EL (cell line): ENCODE results near the gene SLC6A18.
"Not testable (repeated sequence)": the region's sequence is repeated elsewhere in the genome, so short reads cannot be mapped to it uniquely, and the experiment has no call there.

ENCODE experiments used
- DNase-seq: peaks from one replicate; pipeline ENCODE4 v3.0.0-alpha.2; 2016

Gene SLC6A18

DNA sequence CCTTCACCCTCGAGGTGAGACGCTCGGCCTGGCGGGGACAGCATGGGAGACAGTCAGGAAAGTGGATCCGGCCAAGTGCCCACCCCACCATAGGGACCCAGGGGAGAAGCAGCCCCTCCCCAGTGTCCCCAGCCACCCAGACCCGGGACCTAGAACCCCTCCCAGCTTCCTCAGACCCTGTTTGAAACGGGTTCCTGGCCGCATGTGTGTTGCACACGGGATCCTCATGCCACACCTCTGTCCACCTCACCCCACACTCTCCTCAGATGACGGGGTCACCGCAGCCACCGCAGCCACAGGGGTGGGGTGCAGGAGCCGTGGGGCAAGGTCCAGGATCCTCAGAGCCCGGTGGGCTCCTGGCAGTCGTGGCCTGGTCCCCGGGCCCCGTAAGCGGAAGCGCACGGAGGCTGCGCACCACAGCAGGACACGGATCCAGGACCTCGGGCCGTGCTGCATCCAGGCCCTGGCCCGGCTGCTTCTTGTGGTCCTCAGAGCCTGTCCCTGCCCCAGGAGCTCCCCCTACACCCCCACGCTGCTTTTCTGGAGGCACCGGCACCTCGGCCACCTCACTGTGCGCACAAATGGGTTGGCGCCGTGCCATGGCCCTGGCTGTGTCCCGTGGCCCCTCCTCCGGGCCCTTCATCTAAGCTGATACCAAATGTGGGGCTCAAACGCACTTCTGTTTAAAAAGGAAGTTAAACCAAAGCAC lies 54.4 kb downstream of the SLC6A18 start:
- no peak for DNase-seq

DNA sequence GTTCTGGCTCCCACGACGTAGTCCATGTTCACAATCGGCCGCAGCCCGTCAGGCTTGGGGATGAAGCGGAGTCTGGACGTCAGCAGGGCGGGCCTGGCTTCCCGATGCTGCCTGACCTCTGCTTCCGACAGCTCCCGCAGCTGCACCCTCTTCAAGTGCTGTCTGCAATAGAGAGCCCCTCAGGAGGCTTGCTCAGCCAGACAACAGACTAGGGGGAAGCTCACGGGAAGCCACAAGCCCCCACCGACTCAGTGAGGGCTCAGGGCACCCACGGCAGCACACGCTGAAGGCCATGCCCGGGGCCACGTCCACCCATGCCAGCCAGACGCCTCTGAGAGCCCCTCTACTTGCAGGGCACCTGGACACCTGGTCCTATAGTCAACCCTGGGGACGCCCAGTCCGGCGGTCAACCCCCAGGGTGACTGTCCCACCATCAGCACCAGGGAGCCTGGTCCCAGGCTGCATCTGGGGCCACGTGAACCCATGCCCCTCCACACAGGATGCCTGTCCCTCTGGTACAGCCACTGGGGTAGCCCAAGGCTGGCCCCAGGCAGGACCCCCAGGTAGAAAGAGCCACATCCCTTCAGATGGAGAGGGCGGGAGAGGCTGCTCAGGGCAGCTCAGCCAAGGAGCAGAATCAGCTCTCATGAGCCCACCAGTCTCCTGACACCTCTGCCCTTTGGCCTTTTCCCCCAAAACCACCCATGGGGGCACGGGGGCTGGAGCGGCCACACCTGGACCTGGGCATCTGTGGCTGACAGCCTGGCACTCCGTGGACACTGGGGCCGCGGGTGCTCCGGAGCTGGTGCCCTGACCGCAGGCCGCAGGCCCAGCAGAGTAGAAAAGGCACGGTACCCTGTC lies 55.2 kb downstream of the SLC6A18 start:
- peak; percentile 40 for DNase-seq

DNA sequence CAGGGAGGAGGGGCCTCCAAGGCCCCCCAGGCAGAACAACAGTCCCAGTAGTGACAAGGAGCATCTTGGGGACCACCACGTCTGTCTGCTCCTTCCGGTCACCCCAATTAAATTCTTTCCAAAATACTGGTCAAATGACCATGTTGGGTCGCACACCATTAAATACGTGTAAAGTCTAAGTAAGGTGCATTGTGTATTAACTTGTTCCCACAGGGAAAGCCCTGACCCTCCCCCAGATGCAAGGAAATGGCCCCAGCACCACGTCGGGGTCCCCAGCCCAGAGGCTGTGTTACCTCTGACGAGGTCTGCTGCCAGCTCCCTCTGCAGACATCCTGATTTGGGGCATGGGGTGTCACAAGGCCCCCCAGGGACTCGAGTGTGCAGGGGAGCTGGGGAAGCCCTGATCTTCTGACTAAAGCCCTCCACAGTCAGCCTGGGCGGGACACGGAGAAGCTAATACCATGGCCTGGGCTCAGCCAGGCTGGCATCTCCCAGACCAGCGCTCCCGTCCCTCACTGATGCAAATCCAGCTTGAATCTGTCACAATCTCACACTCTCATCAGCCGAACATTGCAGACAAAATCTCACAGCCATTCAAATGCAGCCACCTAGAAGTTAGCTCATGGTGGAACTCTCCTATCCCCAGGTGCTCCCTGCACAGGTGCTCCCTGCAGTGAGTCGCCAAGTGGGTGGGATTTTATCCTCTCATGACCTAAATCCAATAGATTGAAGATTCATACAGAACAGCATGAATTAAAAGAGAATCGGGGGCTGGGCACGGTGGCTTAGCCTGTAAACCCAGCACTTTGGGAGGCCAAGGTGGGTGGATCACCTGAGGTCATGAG lies 56.1 kb downstream of the SLC6A18 start:
- no peak for DNase-seq

DNA sequence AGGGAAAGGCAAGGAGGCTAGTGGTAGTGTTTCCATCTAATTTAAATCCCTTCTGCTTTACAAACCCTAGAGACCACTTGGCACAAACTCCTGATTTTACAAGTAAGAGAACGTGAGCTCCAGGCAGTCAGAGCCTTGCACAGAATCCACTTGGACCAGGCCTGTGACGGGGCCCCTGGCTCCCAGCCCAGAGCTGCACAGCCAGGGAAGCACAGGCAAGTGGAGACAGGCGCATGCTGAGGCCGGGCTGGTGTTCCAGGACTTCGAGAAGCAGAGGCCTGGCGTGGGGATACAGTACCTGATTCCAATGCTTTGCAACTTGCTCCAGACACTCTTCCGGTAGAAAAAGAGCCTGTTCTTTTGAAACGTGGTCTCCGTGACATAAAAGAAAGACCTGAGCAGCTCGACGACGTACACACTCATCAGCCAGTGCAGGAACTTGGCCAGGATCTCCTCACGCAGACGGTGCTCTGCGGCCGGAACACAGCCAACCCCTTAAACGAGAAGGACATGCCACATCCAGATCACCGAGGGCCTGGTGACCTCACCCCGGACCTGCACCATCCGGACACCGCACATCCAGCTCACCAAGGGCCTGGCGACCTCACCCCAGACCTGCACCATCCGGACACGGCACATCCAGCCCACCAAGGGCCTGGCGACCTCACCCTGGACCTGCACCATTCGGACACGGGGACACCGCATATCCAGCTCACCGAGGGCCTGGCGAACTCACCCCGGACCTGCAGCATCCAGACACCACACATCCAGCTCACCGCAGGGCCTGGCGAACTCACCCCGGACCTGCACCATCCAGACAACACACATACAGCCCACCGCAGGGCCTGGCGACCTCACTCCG lies 57.2 kb downstream of the SLC6A18 start:
- DNase-seq = peak; percentile 37

GRCh38 chr5:1282993-1283728 lies 58.0 kb downstream of the SLC6A18 start:
- not testable (repeated sequence) for DNase-seq

DNA sequence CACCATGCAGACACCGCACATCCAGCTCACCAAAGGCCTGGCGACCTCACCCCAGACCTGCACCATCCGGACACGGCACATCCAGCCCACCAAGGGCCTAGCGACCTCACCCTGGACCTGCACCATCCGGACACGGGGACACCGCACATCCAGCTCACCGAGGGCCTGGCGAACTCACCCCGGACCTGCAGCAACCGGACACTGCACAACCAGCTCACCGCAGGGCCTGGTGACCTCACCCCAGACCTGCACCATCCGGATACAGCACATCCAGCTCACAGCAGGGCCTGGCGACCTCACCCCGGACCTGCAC lies 58.5 kb downstream of the SLC6A18 start:
- DNase-seq = not testable (repeated sequence)

DNA sequence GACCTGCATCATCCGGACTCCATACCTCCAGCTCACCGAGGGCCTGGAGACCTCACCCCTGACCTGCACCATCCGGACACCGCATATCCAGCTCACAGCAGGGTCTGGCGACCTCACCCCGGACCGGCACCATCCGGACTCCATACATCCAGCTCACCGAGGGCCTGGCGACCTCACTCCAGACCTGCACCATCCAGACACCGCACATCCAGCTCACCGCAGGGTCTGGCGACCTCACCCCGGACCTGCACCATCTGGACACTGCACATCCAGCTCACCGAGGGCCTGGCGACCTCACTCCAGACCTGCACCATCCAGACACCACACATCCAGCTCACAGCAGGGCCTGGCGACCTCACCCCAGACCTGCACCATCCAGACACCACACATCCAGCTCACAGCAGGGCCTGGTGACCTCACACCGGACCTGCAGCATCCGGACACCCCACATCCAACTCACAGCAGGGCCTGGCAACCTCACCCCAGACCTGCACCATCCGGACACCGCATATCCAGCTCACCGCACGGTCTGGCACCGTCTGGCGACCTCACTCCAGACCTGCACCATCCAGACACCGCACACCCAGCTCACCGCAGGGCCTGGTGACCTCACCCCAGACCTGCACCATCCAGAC lies 59.3 kb downstream of the SLC6A18 start:
- not testable (repeated sequence) for DNase-seq

DNA sequence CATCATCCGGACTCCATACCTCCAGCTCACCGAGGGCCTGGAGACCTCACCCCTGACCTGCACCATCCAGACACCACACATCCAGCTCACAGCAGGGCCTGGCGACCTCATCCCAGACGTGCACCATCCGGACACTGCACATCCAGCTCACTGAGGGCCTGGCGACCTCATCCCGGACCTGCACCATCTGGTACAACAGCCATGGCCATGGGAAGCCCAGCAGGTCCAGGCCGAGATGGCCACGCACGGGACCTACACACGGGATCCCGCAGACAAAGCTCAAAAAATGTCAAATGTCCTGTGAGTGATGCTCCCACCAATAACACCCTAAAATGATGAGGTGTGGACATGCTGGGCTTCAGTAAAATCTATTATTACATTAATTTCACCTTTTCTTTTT lies 60.0 kb downstream of the SLC6A18 start:
- DNase-seq = no peak

GRCh38 chr5:1285883-1286291 lies 60.7 kb downstream of the SLC6A18 start:
- no peak for DNase-seq

DNA sequence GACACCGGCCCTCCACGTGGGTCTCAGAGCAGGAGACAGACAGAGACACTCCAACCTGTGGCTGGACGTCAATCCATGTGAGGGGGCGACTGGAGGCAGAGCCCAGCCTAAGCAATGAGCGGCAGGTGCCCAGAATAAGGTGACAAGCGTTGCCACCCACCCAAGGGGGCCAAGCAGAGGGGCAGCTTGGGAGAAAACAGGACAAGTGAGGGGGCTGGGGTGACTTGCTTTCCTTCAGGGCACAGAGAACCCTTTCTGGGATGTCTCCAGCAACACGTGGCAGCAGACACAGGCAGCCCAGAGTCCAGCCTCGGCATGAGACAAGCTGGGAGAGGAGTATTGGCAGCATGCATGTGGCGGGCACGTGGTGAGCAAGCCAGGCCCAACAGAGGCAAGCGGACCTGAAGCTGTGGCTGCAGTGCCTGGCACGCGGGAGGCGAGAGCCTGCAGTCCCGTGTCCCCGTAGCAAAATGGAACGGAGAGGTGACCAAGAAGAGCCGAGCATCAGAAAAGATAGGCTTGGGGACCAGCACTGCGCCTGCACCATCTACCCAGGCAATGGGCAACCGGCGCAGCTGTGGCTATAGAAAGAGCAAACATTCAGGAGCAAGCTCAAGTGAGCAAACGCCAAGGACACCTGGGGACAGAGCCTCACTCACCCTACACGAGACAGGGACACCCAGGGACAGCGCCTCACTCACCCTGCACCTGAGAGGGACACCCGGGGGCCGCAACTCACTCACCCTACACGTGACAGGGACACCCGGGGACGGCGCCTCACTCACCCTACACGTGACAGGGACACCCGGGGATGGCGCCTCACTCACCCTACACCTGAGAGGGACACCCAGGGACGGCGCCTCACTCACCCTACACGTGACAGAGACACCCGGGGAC lies 63.5 kb downstream of the SLC6A18 start:
- no peak for DNase-seq

DNA sequence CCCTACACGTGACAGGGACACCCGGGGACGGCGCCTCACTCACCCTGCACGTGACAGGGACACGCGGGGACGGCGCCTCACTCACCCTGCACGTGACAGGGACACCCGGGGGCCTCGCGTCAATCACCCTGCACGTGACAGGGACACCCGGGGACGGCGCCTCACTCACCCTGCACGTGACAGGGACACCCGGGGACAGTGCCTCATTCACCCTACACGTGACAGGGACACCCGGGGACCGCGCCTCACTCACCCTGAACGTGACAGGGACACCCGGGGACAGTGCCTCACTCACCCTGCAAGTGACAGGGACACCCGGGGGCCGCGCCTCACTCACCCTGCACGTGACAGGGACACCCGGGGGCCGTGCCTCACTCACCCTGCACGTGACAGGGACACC lies 64.4 kb downstream of the SLC6A18 start:
- not testable (repeated sequence) for DNase-seq

GRCh38 chr5:1290956-1291355 lies 65.8 kb downstream of the SLC6A18 start:
- DNase-seq = not testable (repeated sequence)

DNA sequence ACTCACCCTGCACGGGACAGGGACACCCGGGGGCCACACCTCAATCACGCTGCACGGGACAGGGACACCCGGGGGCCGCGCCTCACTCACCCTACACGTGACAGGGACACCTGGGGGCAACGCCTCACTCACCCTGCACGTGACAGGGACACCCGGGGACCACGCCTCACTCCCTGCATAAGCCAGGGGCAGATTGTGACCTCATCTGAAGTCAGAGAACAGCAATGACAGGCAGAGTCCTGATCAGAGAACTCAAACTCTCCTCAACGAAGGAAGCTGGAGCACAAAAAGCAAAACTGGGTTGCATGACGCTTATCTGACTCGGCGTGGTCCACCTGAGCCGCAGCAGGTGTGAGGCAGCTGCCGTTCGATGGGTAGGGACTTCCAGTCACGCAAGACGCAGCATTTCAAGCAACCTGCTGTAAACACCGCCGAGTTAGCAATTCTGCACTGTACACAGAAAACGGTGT lies 66.5 kb downstream of the SLC6A18 start:
- no peak for DNase-seq

- DNase-seq = no peak
Measured at GRCh38 chr5:1292139-1292538, 67.0 kb downstream of the SLC6A18 start.

DNA sequence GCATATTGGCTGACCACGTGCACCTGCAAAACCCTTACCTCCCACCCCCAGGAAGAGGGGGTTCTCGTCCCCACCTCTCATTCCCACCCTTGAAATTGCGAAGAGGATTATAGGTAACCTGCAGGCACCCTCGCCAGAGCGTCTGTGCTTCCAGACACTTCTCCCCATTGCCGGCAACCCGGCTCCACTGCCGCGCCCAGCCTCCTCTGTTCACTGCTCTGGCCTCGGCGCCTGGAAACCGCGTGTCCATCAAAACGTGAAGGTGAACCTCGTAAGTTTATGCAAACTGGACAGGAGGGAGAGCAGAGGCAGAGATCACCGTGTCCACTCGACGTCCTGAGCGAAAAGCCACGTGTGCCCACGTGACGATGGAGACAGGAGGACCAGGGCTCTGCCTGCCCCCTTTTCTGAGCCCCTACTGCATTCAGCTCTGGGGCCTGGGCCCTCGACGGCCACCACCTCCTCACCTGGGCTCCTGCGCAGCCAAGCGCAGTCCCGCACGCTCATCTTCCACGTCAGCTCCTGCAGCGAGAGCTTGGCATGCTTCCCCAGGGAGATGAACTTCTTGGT lies 67.8 kb downstream of the SLC6A18 start:
- no peak for DNase-seq

DNA sequence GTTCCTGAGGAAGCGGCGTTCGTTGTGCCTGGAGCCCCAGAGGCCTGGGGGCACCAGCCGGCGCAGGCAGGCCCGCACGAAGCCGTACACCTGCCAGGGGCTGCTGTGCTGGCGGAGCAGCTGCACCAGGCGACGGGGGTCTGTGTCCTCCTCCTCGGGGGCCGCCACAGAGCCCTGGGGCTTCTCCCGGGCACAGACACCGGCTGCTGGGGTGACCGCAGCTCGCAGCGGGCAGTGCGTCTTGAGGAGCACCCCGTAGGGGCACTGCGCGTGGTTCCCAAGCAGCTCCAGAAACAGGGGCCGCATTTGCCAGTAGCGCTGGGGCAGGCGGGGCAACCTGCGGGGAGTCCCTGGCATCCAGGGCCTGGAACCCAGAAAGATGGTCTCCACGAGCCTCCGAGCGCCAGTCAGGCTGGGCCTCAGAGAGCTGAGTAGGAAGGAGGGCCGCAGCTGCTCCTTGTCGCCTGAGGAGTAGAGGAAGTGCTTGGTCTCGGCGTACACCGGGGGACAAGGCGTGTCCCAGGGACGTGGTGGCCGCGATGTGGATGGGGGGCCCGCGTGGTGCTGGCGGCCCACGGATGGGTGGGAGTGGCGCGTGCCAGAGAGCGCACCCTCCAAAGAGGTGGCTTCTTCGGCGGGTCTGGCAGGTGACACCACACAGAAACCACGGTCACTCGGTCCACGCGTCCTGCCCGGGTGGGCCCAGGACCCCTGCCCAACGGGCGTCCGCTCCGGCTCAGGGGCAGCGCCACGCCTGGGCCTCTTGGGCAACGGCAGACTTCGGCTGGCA lies 68.4 kb downstream of the SLC6A18 start:
- DNase-seq = peak; percentile 52

GRCh38 chr5:1294206-1294834 lies 69.1 kb downstream of the SLC6A18 start:
- DNase-seq = peak; percentile 30
